H9 (cell line): ENCODE measurements around the gene SDE2. TPM values are rescaled to one million over a fixed set of nuclear protein-coding genes. Genes with fewer than 3 reads are reported as not detected.

ENCODE experiments used
- DNase-seq: peaks from one replicate; pipeline ENCODE4 v3.0.0-alpha.2; 2017
- H2AFZ ChIP-seq: one replicate; pipeline ENCODE4 v1.6.1; 2013; ENCODE audit warnings: mild to moderate bottlenecking, low read length, control low read depth, moderate library complexity
- H2AK5ac ChIP-seq: 2 replicates; pipeline ENCODE4 v1.6.1; 2013; ENCODE audit warnings: low read length, control low read depth, mixed read lengths; ENCODE audit not compliant: insufficient read length
- H2BK120ac ChIP-seq: one replicate; pipeline ENCODE4 v1.6.1; 2013; ENCODE audit warnings: low read depth, mild to moderate bottlenecking, low read length, control low read depth, inconsistent platforms; ENCODE audit not compliant: poor library complexity, severe bottlenecking
- H2BK12ac ChIP-seq: 2 replicates; pipeline ENCODE4 v1.6.1; 2013; ENCODE audit warnings: low read length, control low read depth, mixed read lengths, low read depth; ENCODE audit not compliant: insufficient read length
- H2BK15ac ChIP-seq: 2 replicates; pipeline ENCODE4 v1.6.1; 2013; ENCODE audit warnings: low read depth, low read length, control low read depth
- H2BK20ac ChIP-seq: one replicate; pipeline ENCODE4 v1.6.1; 2013; ENCODE audit warnings: low read depth, mild to moderate bottlenecking, low read length, control low read depth, inconsistent platforms; ENCODE audit not compliant: poor library complexity, severe bottlenecking
- H2BK5ac ChIP-seq: 2 replicates; pipeline ENCODE4 v1.6.1; 2013; ENCODE audit warnings: low read length, control low read depth, mixed read lengths; ENCODE audit not compliant: insufficient read length
- H3K14ac ChIP-seq: 2 replicates; pipeline ENCODE4 v1.6.1; 2013; ENCODE audit warnings: low read length, control low read depth; ENCODE audit not compliant: insufficient read depth
- H3K18ac ChIP-seq: 2 replicates; pipeline ENCODE4 v1.6.1; 2013; ENCODE audit warnings: low read depth, mild to moderate bottlenecking, mixed read lengths, low read length, control low read depth; ENCODE audit not compliant: insufficient read length
- H3K23ac ChIP-seq: 2 replicates; pipeline ENCODE4 v1.6.1; 2013; ENCODE audit warnings: low read length, control low read depth, mixed read lengths, low read depth; ENCODE audit not compliant: insufficient read length
- H3K23me2 ChIP-seq: 2 replicates; pipeline ENCODE4 v1.6.1; 2013; ENCODE audit warnings: low read depth, mild to moderate bottlenecking, mixed read lengths, low read length, control low read depth; ENCODE audit not compliant: insufficient read length, poor library complexity, severe bottlenecking
- H3K27ac ChIP-seq: 2 replicates; pipeline ENCODE4 v1.5.1; 2013; ENCODE audit warnings: low read length, control low read depth, mixed read lengths, low read depth; ENCODE audit not compliant: insufficient read length
- H3K27me3 ChIP-seq: 2 replicates; pipeline ENCODE4 v1.6.1; 2013; ENCODE audit warnings: low read length, control low read depth, inconsistent platforms; ENCODE audit not compliant: insufficient read depth
- H3K4ac ChIP-seq: 2 replicates; pipeline ENCODE4 v1.6.1; 2013; ENCODE audit warnings: low read depth, mild to moderate bottlenecking, control low read depth, inconsistent platforms, low read length, moderate library complexity
- H3K4me1 ChIP-seq: 2 replicates; pipeline ENCODE4 v1.6.1; 2013; ENCODE audit warnings: low read length, control low read depth, inconsistent platforms; ENCODE audit not compliant: insufficient read depth
- H3K4me2 ChIP-seq: 2 replicates; pipeline ENCODE4 v1.6.1; 2013; ENCODE audit warnings: low read length, control low read depth, mixed read lengths; ENCODE audit not compliant: insufficient read length, insufficient read depth
- H3K56ac ChIP-seq: 2 replicates; pipeline ENCODE4 v1.6.1; 2013; ENCODE audit warnings: low read depth, mild to moderate bottlenecking, mixed read lengths, low read length, control low read depth; ENCODE audit not compliant: insufficient read length
- H3K79me1 ChIP-seq: 2 replicates; pipeline ENCODE4 v1.6.1; 2013; ENCODE audit warnings: low read depth, mild to moderate bottlenecking, moderate library complexity, low read length, control low read depth, inconsistent platforms; ENCODE audit not compliant: insufficient read depth, poor library complexity, severe bottlenecking
- H3K79me2 ChIP-seq: 2 replicates; pipeline ENCODE4 v1.6.1; 2013; ENCODE audit warnings: low read length, control low read depth, inconsistent platforms; ENCODE audit not compliant: insufficient read depth
- H3K9ac ChIP-seq: 2 replicates; pipeline ENCODE4 v1.6.1; 2013; ENCODE audit warnings: low read length, control low read depth, mixed read lengths; ENCODE audit not compliant: insufficient read length; ENCODE audit errors: extremely low read depth
- H3K9me3 ChIP-seq: one replicate; pipeline ENCODE4 v1.6.1; 2013; ENCODE audit warnings: low read depth, low read length, inconsistent platforms; ENCODE audit not compliant: control insufficient read depth
- H3T11ph ChIP-seq: one replicate; pipeline ENCODE4 v1.6.1; 2013; ENCODE audit warnings: mild to moderate bottlenecking, low read length, control low read depth, inconsistent platforms
- H4K20me1 ChIP-seq: one replicate; pipeline ENCODE4 v1.6.1; 2013; ENCODE audit not compliant: control insufficient read depth, insufficient read length, insufficient read depth
- H4K5ac ChIP-seq: 2 replicates; pipeline ENCODE4 v1.6.1; 2013; ENCODE audit warnings: low read depth, mild to moderate bottlenecking, mixed read lengths, low read length, control low read depth; ENCODE audit not compliant: insufficient read length
- H4K8ac ChIP-seq: replicated peaks from 2 replicates; pipeline ENCODE4 v1.6.1; 2013; ENCODE audit warnings: low read length, control low read depth, mixed read lengths, low read depth; ENCODE audit not compliant: insufficient read length
- H4K91ac ChIP-seq: 2 replicates; pipeline ENCODE4 v1.6.1; 2013; ENCODE audit warnings: low read depth, mild to moderate bottlenecking, moderate library complexity, mixed read lengths, low read length, control low read depth; ENCODE audit not compliant: insufficient read length
- H3K27ac Mint-ChIP-seq, 3 experiments: 2 replicates in 2 of 3; 3 replicates in 1 of 3; pipeline ENCODE4 v1.8.0; 2020 to 2021; ENCODE audit warnings: mixed read lengths in 3 of 3, mild to moderate bottlenecking in 1 of 3, moderate library complexity in 1 of 3
- H3K27me3 Mint-ChIP-seq: 2 replicates; pipeline ENCODE4 v1.8.0; 2021; ENCODE audit warnings: low read depth, mild to moderate bottlenecking, moderate library complexity, mixed read lengths
- H3K36me3 Mint-ChIP-seq, 3 experiments: 2 replicates in 2 of 3; 3 replicates in 1 of 3; pipeline ENCODE4 v1.8.0; 2020 to 2021; ENCODE audit warnings: low read depth in 3 of 3, mixed read lengths in 3 of 3; ENCODE audit not compliant: insufficient read depth in 1 of 3
- H3K4me1 Mint-ChIP-seq, 2 experiments: 2 replicates each; pipeline ENCODE4 v1.8.0; 2020; ENCODE audit warnings: mixed read lengths in 2 of 2
- H3K4me3 Mint-ChIP-seq, 2 experiments: 2 replicates in 1 of 2; 3 replicates in 1 of 2; pipeline ENCODE4 v1.8.0; 2020 to 2021; ENCODE audit warnings: mild to moderate bottlenecking in 2 of 2, mixed read lengths in 2 of 2, moderate library complexity in 1 of 2
- H3K9me3 Mint-ChIP-seq, 2 experiments: 2 replicates in 1 of 2; 3 replicates in 1 of 2; pipeline ENCODE4 v1.8.0; 2020; ENCODE audit warnings: mild to moderate bottlenecking in 2 of 2, mixed read lengths in 2 of 2, moderate library complexity in 1 of 2
- CTCF ChIP-seq: fragments of 200-600 bp; sonication (generic); conservative IDR thresholded peaks from 3 replicates; pipeline ENCODE4 v1.8.0; 2021; ENCODE audit warnings: antibody characterized with exemption, mild to moderate bottlenecking
- WGBS: extraction: QIAGEN DNeasy Blood & Tissue Kit; methylation state at CpG from one replicate; pipeline ENCODE4 v1.1.7; 2013; ENCODE audit warnings: missing lambda C conversion rate, low lambda C conversion rate, mixed read lengths; ENCODE audit not compliant: insufficient read length; ENCODE audit errors: extremely low coverage; 5-methylcytosine and 5-hydroxymethylcytosine counted together
- total RNA-seq: library from RNA; stranded (reverse); gene quantifications from 2 replicates; pipeline ENCODE4 v1.2.1, GENCODE V29; 2021

SDE2 gene
- total RNA-seq, 1 experiment from 2014 or later: 20.5 TPM

DNA sequence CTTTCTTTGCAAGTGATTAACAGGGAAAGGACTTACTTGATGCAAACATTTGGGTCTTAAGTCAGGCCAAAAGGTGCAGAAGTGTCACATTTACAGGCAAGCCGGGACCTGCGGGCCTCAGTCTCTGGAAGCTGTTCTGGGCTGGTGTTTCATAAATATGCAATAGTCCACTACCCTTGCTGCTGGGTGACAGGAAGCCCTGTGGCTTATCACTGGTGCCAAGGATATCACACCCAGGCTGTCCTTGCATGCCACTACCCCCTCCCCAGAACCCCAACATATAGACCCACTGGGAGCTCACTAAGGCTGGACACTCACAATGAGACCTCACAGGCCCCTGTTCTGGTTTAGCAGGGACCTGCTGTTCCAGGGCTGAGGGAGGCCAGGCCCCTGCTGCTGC, 54.8 kb downstream of the SDE2 start:
- Histone ChIP-seq H4K8ac (no peak overlapping the region), H3K4me1 (peaks cover 28% of the 10 kb centered on the region; the same call in 1 of the 2 replicates), H3K14ac (no peak overlapping the region), H2AFZ (no peak overlapping the region), H4K91ac (peak overlapping the region; percentile 32), H2BK120ac (no peak overlapping the region), H2BK5ac (no peak overlapping the region), H3K4ac (no peak overlapping the region), H3K4me2 (no peak overlapping the region), H2AK5ac (no peak overlapping the region), H2BK12ac (no peak overlapping the region), H4K5ac (no peak overlapping the region), H3K27ac (no peak overlapping the region), H3K18ac (no peak overlapping the region), H2BK15ac (no peak overlapping the region), H3T11ph (no peak overlapping the region), H3K56ac (no peak overlapping the region), H3K9me3 (no peaks in the 10 kb centered on the region), H2BK20ac (no peak overlapping the region), H3K23ac (no peak overlapping the region), H3K27me3 (no peaks in the 10 kb centered on the region; the same call in 1 of the 2 replicates), H4K20me1 (no peaks in the 10 kb centered on the region), H3K79me2 (no peaks in the 10 kb centered on the region), H3K79me1 (no peaks in the 10 kb centered on the region), H3K9ac (no peak overlapping the region), H3K23me2 (no peaks in the 10 kb centered on the region)
- H3K4me1 Mint-ChIP-seq: peaks cover 58 to 67% of the 10 kb centered on the region in 2 experiments
- no peak for TF ChIP-seq CTCF
- no peak for DNase-seq
- peaks cover 10% of the 10 kb centered on the region for H3K27me3 Mint-ChIP-seq
- no CpG with 5 or more reads among the region's 2 CpGs for WGBS
- H3K36me3 Mint-ChIP-seq: no peaks in the 10 kb centered on the region
- peak overlapping the region in 1 of 3 experiments; percentile 60; a peak in 1 of 7 replicates for H3K27ac Mint-ChIP-seq
- no peaks in the 10 kb centered on the region; a peak in 2 of 5 replicates for H3K9me3 Mint-ChIP-seq
- H3K4me3 Mint-ChIP-seq: no peak overlapping the region
